ENCODE measurements around the gene TGFB1. TPM values are rescaled to one million over a fixed set of nuclear protein-coding genes. Genes with fewer than 3 reads are reported as not detected.

The TGFB1 gene
- total and polyA plus RNA-seq, 2 of the 13 experiments (the other 11 are each of a cell fraction or from before 2014, with no cell fraction given): 4.1 to 5.4 TPM

GRCh38 chr19:41376241-41376997, 22.7 kb upstream of the TGFB1 start, which contains the start of gene TMEM91 (continued):
- TF ChIP-seq ZNF101 (CRISPR knock-in tag; IDR thresholded peaks at IDR 0.05; ENCODE audit: borderline replicate concordance, low read depth): no peak
- TF ChIP-seq TFAP4 (IDR thresholded peaks at IDR 0.05; ENCODE audit: borderline replicate concordance, low read depth): no peak
- TF ChIP-seq ZNF546 (CRISPR knock-in tag; conservative IDR thresholded peaks at IDR 0.05): no peak
- no peak for TF ChIP-seq KDM1A (CRISPR knock-in tag; IDR thresholded peaks at IDR 0.05)
- no peak for TF ChIP-seq ESRRA (CRISPR knock-in tag; IDR thresholded peaks at IDR 0.05; ENCODE audit: low read depth)
- TF ChIP-seq FOXA1 (IDR thresholded peaks at IDR 0.05): no peak
- TF ChIP-seq FOXA1 (CRISPR knock-in tag; IDR thresholded peaks at IDR 0.05): no peak
- TF ChIP-seq ZNF33B (CRISPR knock-in tag; IDR thresholded peaks at IDR 0.05): no peak
- no peak for TF ChIP-seq ZNF609 (CRISPR knock-in tag; IDR thresholded peaks at IDR 0.05; ENCODE audit: borderline replicate concordance)
- no peak for TF ChIP-seq ZNF205 (CRISPR knock-in tag; IDR thresholded peaks at IDR 0.05)
- TF ChIP-seq SALL1 (CRISPR knock-in tag; IDR thresholded peaks at IDR 0.05): peak; percentile 34; the same call in 1 of the 2 replicates
- peak; percentile 23; the same call in 1 of the 2 replicates for TF ChIP-seq JUND (CRISPR knock-in tag; IDR thresholded peaks at IDR 0.05)
- TF ChIP-seq SIN3A (IDR thresholded peaks at IDR 0.05; ENCODE audit: borderline replicate concordance, low read depth, low read length): peak; percentile 30; the same call in 1 of the 2 replicates
- TF ChIP-seq ZSCAN20 (CRISPR knock-in tag; IDR thresholded peaks at IDR 0.05; ENCODE audit: borderline replicate concordance): no peak
- TF ChIP-seq ZNF619 (CRISPR knock-in tag; IDR thresholded peaks at IDR 0.05): 0 out of 2 replicates have a peak, but pooled peaks have one; percentile 40
- TF ChIP-seq ATF7-NPFF (CRISPR knock-in tag; IDR thresholded peaks at IDR 0.05; ENCODE audit: low read depth): 0 out of 2 replicates have a peak, but pooled peaks have one; percentile 25
- no peak for TF ChIP-seq NFAT5 (CRISPR knock-in tag; IDR thresholded peaks at IDR 0.05)
- TF ChIP-seq BHLHE40 (IDR thresholded peaks at IDR 0.05; ENCODE audit: low read length): no peak

Measured in HepG2 (cell line).